ENCODE results near the gene SLAIN2. TPM values are rescaled to one million over a fixed set of nuclear protein-coding genes. Genes with fewer than 3 reads are reported as not detected.

Gene SLAIN2
- total and polyA plus RNA-seq, 2 experiments from 2014 or later = 21.9 to 27.9 TPM

DNA sequence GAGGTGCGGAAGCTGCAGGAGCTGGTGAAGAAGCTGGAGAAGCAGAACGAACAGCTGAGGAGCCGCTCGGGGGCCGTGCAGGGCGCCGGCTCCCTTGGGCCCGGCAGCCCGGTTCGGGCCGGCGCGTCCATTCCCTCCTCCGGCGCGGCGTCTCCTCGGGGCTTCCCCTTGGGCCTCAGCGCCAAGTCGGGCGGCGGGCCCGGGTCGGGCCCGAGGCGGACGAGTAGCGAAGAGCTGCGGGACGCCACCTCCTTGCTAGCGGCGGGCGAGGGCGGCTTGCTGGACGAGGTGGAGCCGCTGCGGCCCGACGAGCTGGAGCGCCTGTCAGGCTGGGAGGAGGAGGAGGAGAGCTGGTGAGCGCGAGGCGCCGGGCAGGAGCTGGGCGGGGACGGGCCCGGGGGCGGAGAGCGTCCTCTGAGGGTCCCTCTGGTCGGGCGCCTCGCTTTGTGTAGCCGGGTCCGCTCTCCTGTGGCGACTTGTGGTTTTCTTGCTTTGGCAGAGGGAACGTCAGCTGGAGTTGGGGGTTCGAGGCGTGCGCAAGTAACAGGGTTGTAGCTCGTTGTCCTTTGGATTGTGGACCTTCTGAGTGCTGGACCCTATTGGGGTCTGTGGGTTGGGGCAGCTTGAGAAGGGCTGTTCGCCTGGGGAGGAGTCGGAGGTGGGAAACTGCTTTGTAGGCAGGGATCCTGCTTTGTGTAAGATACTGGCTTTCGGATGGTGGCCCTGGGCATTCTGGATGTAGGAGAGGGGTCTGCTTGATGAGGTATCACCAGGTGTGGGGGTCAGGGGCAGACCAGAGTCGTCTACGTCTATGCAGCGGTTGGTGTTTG lies 662 bp downstream of the SLAIN2 start:
- peak overlapping the region; percentile 87 for H3K27ac Mint-ChIP-seq
- Histone ChIP-seq H3K4me2 (peak overlapping the region; percentile 83), H3F3A (replicated peaks; ENCODE audit: low read depth) (no peaks in the 10 kb centered on the region), H2AFZ (peak overlapping the region; percentile 21; the same call in 1 of the 2 replicates), H3K79me2 (replicated peaks; ENCODE audit: insufficient read depth) (peaks cover 49% of the 10 kb centered on the region), H3K4me1 (ENCODE audit: insufficient read depth) (peaks cover 41% of the 10 kb centered on the region), H3K4me3 (peak overlapping the region; percentile 85), H3K27ac (ENCODE audit: low read depth) (peak overlapping the region; percentile 90), H3K9me2 (ENCODE audit: insufficient read depth) (no peaks in the 10 kb centered on the region), H3K27me3 (ENCODE audit: insufficient read depth) (no peaks in the 10 kb centered on the region), H4K20me1 (replicated peaks; ENCODE audit: insufficient read depth) (peaks cover 10% of the 10 kb centered on the region; the same call in 1 of the 2 replicates), H3K36me3 (ENCODE audit: insufficient read depth) (no peaks in the 10 kb centered on the region)
- peaks cover 41% of the 10 kb centered on the region for H3K4me1 Mint-ChIP-seq
- peak overlapping the region; percentile 99 for H3K4me3 Mint-ChIP-seq
- H3K9me3 Mint-ChIP-seq = no peaks in the 10 kb centered on the region; the same call in 1 of the 3 replicates
- TF ChIP-seq EZH2 (IDR thresholded peaks at IDR 0.05; ENCODE audit: low read depth, unreplicated experiment) = no peak
- ATAC-seq (peak; percentile 62), DNase-seq (ENCODE audit: low spot score) (peak; percentile 75)
- H3K27me3 Mint-ChIP-seq (ENCODE audit: insufficient read depth, low read depth, poor library complexity) = peaks cover 3% of the 10 kb centered on the region
- no peaks in the 10 kb centered on the region for H3K36me3 Mint-ChIP-seq (ENCODE audit: low read depth)

DNA sequence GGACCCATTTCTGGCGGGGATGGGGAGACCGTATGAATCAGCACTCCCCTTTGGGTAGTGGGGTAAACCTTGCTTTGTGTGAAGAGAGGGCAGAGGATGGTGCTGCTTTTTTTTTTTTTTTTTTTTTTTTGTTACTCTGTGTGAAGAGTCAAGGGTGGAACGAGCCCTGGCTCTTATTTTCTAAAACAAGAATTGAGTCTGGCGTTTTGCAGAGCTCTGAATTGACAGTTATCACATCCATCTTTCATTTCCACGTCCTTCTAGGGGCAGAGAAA lies 1.2 kb downstream of the SLAIN2 start:
- H3K9me3 Mint-ChIP-seq = no peaks in the 10 kb centered on the region; the same call in 1 of the 3 replicates
- DNase-seq (ENCODE audit: low spot score) (no peak), ATAC-seq (no peak)
- no peaks in the 10 kb centered on the region for H3F3A ChIP-seq (replicated peaks; ENCODE audit: low read depth)
- peak overlapping the region; percentile 99 for H3K4me3 Mint-ChIP-seq
- H3K36me3 Mint-ChIP-seq (ENCODE audit: low read depth) = no peaks in the 10 kb centered on the region
- peak overlapping the region; percentile 90; the same call in 1 of the 2 replicates for H3K27ac ChIP-seq (ENCODE audit: low read depth)
- H3K4me1 Mint-ChIP-seq = peaks cover 41% of the 10 kb centered on the region
- peaks cover 41% of the 10 kb centered on the region for H3K4me1 ChIP-seq (ENCODE audit: insufficient read depth)
- no peaks in the 10 kb centered on the region for H3K36me3 ChIP-seq (ENCODE audit: insufficient read depth)
- H3K4me3 ChIP-seq = peak overlapping the region; percentile 85
- H3K9me2 ChIP-seq (ENCODE audit: insufficient read depth) = no peaks in the 10 kb centered on the region
- H4K20me1 ChIP-seq (replicated peaks; ENCODE audit: insufficient read depth) = peaks cover 10% of the 10 kb centered on the region; the same call in 1 of the 2 replicates
- peaks cover 3% of the 10 kb centered on the region for H3K27me3 Mint-ChIP-seq (ENCODE audit: insufficient read depth, low read depth, poor library complexity)
- H3K27ac Mint-ChIP-seq = peak overlapping the region; percentile 87
- H3K27me3 ChIP-seq (ENCODE audit: insufficient read depth) = no peaks in the 10 kb centered on the region
- H2AFZ ChIP-seq = no peak overlapping the region
- peak overlapping the region; percentile 83 for H3K4me2 ChIP-seq
- peaks cover 55% of the 10 kb centered on the region for H3K79me2 ChIP-seq (replicated peaks; ENCODE audit: insufficient read depth)
- no peak for TF ChIP-seq ZNF331 (CRISPR knock-in tag; IDR thresholded peaks at IDR 0.05; ENCODE audit: low read depth)
- no peak for TF ChIP-seq NANOG (IDR thresholded peaks at IDR 0.05; ENCODE audit: borderline replicate concordance)
- no peak for TF ChIP-seq STAT1 (IDR thresholded peaks at IDR 0.05; ENCODE audit: unreplicated experiment)
- no peak for TF ChIP-seq POLR2AphosphoS5 (IDR thresholded peaks at IDR 0.05; ENCODE audit: low read depth)
- TF ChIP-seq JUNB (IDR thresholded peaks at IDR 0.05; ENCODE audit: unreplicated experiment) = no peak
- no peak for TF ChIP-seq EZH2 (IDR thresholded peaks at IDR 0.05; ENCODE audit: low read depth, unreplicated experiment)
- no peak for TF ChIP-seq CREB1 (CRISPR knock-in tag; IDR thresholded peaks at IDR 0.05; ENCODE audit: low read depth)
- TF ChIP-seq, protein P1, sequence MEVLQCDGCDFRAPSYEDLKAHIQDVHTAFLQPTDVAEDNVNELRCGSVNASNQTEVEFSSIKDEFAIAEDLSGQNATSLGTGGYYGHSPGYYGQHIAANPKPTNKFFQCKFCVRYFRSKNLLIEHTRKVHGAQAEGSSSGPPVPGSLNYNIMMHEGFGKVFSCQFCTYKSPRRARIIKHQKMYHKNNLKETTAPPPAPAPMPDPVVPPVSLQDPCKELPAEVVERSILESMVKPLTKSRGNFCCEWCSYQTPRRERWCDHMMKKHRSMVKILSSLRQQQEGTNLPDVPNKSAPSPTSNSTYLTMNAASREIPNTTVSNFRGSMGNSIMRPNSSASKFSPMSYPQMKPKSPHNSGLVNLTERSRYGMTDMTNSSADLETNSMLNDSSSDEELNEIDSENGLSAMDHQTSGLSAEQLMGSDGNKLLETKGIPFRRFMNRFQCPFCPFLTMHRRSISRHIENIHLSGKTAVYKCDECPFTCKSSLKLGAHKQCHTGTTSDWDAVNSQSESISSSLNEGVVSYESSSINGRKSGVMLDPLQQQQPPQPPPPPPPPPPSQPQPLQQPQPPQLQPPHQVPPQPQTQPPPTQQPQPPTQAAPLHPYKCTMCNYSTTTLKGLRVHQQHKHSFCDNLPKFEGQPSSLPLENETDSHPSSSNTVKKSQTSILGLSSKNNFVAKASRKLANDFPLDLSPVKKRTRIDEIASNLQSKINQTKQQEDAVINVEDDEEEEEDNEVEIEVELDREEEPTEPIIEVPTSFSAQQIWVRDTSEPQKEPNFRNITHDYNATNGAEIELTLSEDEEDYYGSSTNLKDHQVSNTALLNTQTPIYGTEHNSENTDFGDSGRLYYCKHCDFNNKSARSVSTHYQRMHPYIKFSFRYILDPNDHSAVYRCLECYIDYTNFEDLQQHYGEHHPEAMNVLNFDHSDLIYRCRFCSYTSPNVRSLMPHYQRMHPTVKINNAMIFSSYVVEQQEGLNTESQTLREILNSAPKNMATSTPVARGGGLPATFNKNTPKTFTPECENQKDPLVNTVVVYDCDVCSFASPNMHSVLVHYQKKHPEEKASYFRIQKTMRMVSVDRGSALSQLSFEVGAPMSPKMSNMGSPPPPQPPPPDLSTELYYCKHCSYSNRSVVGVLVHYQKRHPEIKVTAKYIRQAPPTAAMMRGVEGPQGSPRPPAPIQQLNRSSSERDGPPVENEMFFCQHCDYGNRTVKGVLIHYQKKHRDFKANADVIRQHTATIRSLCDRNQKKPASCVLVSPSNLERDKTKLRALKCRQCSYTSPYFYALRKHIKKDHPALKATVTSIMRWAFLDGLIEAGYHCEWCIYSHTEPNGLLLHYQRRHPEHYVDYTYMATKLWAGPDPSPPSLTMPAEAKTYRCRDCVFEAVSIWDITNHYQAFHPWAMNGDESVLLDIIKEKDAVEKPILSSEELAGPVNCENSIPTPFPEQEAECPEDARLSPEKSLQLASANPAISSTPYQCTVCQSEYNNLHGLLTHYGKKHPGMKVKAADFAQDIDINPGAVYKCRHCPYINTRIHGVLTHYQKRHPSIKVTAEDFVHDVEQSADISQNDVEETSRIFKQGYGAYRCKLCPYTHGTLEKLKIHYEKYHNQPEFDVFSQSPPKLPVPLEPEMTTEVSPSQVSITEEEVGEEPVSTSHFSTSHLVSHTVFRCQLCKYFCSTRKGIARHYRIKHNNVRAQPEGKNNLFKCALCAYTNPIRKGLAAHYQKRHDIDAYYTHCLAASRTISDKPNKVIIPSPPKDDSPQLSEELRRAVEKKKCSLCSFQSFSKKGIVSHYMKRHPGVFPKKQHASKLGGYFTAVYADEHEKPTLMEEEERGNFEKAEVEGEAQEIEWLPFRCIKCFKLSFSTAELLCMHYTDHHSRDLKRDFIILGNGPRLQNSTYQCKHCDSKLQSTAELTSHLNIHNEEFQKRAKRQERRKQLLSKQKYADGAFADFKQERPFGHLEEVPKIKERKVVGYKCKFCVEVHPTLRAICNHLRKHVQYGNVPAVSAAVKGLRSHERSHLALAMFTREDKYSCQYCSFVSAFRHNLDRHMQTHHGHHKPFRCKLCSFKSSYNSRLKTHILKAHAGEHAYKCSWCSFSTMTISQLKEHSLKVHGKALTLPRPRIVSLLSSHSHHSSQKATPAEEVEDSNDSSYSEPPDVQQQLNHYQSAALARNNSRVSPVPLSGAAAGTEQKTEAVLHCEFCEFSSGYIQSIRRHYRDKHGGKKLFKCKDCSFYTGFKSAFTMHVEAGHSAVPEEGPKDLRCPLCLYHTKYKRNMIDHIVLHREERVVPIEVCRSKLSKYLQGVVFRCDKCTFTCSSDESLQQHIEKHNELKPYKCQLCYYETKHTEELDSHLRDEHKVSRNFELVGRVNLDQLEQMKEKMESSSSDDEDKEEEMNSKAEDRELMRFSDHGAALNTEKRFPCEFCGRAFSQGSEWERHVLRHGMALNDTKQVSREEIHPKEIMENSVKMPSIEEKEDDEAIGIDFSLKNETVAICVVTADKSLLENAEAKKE (CRISPR knock-in tag; IDR thresholded peaks at IDR 0.05) = no peak
- no peak for TF ChIP-seq ZNF114 (CRISPR knock-in tag; IDR thresholded peaks at IDR 0.05)
- TF ChIP-seq, protein P2, sequence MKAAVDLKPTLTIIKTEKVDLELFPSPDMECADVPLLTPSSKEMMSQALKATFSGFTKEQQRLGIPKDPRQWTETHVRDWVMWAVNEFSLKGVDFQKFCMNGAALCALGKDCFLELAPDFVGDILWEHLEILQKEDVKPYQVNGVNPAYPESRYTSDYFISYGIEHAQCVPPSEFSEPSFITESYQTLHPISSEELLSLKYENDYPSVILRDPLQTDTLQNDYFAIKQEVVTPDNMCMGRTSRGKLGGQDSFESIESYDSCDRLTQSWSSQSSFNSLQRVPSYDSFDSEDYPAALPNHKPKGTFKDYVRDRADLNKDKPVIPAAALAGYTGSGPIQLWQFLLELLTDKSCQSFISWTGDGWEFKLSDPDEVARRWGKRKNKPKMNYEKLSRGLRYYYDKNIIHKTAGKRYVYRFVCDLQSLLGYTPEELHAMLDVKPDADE (IDR thresholded peaks at IDR 0.05) = no peak
- no peak for TF ChIP-seq EZH2phosphoT487 (IDR thresholded peaks at IDR 0.05; ENCODE audit: unreplicated experiment)

All from GM23338 (cell line).